AG09309 (cell line): ENCODE data around the gene MCM3AP.
"Not testable (repeated sequence)": the region's sequence is repeated elsewhere in the genome, so short reads cannot be mapped to it uniquely, and the experiment has no call there.

ENCODE experiments used
- DNase-seq: peaks from one replicate; pipeline ENCODE4 v3.0.0-alpha.2; 2010; ENCODE audit warnings: low read depth
- H3K4me3 ChIP-seq: 2 replicates; pipeline ENCODE4 v1.5.1; 2011; ENCODE audit warnings: mild to moderate bottlenecking, low read depth, low read length, moderate library complexity; ENCODE audit not compliant: control insufficient read depth
- TF ChIP-seq, protein P1 (sequence below): IDR thresholded peaks from 2 replicates; pipeline ENCODE4 v1.5.1; 2011; ENCODE audit warnings: mild to moderate bottlenecking, low read depth, low read length, inconsistent platforms; ENCODE audit not compliant: insufficient read depth, control insufficient read depth; ENCODE audit errors: missing control alignments

MCM3AP gene

DNA sequence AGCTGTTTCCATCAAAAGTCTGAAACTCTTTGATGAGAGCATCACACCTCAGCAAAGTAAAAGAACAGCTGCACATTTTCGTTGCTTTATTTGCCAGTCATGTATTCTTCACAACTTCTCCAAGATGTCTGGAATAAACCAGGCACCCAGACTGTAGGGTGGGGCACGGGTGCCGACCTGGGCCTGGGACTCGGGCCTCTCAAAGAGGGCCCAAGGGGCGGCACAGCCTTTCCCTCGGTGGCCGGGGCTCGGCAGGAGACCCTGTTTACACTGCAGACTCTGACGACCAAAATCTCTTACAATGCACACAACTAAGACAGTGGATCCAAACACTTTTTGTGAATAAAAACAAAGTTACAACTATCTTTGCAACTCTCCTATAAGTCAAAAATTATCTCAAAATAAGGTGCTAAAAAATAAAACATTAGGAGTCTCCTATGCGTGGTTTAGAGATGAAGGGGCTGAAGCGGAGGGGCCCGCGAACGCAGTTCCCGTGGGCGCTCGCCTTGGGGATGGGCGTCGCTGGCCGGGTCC lies 57.5 kb downstream of the MCM3AP start:
- H3K4me3 ChIP-seq: peak overlapping the region; percentile 55
- TF ChIP-seq, protein P1, sequence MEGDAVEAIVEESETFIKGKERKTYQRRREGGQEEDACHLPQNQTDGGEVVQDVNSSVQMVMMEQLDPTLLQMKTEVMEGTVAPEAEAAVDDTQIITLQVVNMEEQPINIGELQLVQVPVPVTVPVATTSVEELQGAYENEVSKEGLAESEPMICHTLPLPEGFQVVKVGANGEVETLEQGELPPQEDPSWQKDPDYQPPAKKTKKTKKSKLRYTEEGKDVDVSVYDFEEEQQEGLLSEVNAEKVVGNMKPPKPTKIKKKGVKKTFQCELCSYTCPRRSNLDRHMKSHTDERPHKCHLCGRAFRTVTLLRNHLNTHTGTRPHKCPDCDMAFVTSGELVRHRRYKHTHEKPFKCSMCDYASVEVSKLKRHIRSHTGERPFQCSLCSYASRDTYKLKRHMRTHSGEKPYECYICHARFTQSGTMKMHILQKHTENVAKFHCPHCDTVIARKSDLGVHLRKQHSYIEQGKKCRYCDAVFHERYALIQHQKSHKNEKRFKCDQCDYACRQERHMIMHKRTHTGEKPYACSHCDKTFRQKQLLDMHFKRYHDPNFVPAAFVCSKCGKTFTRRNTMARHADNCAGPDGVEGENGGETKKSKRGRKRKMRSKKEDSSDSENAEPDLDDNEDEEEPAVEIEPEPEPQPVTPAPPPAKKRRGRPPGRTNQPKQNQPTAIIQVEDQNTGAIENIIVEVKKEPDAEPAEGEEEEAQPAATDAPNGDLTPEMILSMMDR: no peak
- DNase-seq: no peak

DNA sequence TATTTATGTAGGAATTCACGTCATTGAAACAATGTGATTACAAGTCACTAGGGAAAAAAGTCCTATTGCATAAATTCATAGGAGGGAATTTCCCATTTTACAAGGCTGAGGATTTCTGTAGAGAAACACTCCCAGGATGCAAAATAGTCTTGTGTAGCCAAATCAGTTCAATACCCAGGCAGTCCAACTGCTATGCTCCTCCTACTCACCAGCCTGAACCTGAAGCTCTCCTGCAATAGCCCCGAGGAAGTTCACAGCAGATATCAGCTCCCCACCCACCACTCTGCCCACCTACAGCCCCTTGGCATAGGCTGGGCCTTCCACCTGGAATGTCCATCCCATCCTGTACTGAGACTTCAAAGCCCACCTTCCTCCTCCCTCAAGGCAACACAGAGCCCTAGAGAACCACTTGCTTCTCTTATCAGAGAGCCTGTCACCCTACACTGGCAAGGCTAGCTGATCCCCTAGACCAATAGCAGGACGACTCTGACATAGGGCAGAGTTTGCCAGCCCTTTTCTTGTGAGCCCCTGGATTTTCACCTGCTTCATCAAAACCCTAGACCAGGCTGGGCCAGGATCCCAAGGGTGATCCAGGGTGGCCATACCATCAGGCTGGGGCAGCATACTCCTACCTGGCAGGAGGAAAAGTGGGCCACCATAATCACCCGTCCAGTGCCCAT lies 58.4 kb downstream of the MCM3AP start:
- peak; percentile 58 for DNase-seq
- TF ChIP-seq, protein P1: no peak
- H3K4me3 ChIP-seq: peak overlapping the region; percentile 55

DNA sequence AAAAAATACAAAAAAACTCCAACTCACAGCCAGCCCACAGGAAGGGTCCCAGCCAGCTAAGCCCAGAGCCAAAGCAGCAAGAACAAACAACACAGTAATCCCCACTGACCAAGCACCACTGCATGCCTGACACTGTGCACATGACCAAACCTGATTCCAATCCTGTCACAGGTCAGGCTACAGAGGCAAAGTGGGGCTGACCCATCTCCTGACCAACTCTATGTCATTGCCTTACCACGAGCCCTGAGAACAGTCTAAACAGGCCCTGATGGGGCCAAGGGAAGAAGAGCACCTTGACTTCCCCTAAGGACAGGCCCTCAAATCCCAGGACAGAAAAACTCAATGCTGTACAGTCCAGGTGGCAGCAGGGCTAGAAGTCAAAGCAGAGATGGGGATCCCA lies 59.3 kb downstream of the MCM3AP start:
- TF ChIP-seq, protein P1: no peak
- no peak for DNase-seq
- H3K4me3 ChIP-seq: no peak overlapping the region

DNA sequence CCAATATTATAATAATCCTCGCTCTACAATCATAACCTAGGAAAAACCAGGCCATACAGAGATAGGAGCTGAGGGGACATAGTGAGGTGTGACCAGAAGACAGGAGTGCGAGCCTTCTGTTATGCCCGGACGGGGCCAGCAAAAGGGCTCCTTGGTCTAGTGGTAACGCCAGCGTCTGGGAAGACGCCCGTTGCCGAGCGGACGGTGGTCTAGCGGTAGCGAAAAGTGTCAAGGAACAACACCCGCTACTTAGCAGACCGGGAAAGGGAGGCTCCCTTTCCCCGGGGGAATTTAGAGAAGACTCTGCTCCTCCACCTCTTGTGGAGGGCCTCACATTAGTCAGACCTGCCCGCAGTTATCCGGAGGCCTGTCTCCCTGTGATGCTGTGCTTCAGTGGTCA lies 61.8 kb downstream of the MCM3AP start:
- not testable (repeated sequence) for DNase-seq, H3K4me3 ChIP-seq

DNA sequence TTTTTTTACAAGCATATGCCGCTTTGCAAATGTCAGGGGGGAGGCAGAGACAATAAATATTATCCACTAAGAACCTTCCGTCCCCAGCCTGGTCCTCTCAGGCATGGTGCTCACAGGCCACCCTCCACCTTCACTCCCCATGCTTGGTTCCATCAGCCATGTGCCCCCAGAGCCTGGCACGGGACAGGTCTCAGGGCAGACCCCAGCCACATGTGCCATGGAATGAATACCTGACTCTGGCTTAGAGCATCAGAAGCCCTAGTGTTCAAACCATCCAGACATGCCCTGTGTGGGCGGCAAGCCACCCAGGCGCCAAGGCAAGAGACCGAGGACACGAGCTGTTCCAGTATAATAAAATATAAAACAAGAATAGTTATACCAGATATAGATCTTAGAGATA lies 62.2 kb downstream of the MCM3AP start:
- TF ChIP-seq, protein P1: no peak
- no peak for DNase-seq
- no peak overlapping the region for H3K4me3 ChIP-seq

DNA sequence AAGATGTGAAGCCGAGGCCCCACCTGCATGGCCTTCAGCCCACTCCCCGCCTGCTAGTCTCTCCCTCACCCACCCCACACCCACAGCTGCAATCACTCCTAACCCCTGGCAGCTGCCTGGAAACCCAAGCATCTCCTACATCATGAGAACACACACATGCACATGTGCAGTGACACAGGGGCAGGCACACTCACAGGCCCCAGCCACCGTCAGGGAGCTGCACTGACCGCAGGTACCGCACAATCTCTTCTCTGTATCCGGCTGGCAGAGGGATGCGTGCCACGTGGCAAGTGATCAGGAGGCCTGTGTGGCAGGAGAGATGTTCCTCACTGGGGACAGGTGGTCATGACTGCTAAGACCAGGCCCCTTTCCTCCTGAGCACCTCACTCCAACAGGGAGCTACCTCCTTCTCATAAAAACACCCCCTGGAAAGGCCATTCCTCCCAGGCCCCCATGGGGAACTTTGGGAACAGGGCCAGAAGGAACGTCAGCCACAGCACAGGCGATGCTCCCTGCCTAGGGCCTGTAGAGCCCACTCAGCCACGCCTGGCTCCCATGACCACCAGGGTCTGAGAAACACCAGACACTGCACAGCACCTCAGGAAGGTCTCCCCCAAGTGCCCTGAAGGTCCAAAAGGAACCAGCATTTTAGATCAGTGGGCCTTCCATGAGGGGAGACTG lies 62.8 kb downstream of the MCM3AP start:
- DNase-seq: no peak
- TF ChIP-seq, protein P1: no peak
- H3K4me3 ChIP-seq: no peak overlapping the region
